ENCODE measurements around the gene DLST.

DLST gene

GRCh38 chr14:74902941-74903705 lies 21.4 kb downstream of the DLST start:
- DNase-seq = no peak
- H3K27ac ChIP-seq (ENCODE audit: low read length) = no peak overlapping the region
- no peak for TF ChIP-seq EZH2 (optimal IDR thresholded peaks at IDR 0.05; ENCODE audit: low read depth, low read length)
- no peak for TF ChIP-seq EZH2phosphoT487 (IDR thresholded peaks at IDR 0.05; ENCODE audit: low read length)
- TF ChIP-seq CTCF (IDR thresholded peaks at IDR 0.05; ENCODE audit: low read length) = no peak
- H3K4me3 ChIP-seq (ENCODE audit: low read length) = no peak overlapping the region
- H3K9me3 ChIP-seq (replicated peaks; ENCODE audit: insufficient read depth, low read length) = no peaks in the 10 kb centered on the region
- no peak overlapping the region for H3K4me2 ChIP-seq (ENCODE audit: low read depth, low read length)
- no peaks in the 10 kb centered on the region for H3K79me2 ChIP-seq (ENCODE audit: low read length)
- H4K20me1 ChIP-seq (ENCODE audit: insufficient read depth, low read length) = no peaks in the 10 kb centered on the region
- no peak overlapping the region for H3K9ac ChIP-seq (ENCODE audit: low read length)
- H3K4me1 ChIP-seq (ENCODE audit: low read length) = no peaks in the 10 kb centered on the region
- no peaks in the 10 kb centered on the region for H3F3A ChIP-seq (ENCODE audit: insufficient read depth, low read length)
- no peaks in the 10 kb centered on the region for H3K27me3 ChIP-seq (replicated peaks; ENCODE audit: insufficient read depth, low read length)
- no peaks in the 10 kb centered on the region for H3K36me3 ChIP-seq (replicated peaks; ENCODE audit: insufficient read depth, low read length)
- no peak overlapping the region for H2AFZ ChIP-seq (ENCODE audit: low read length)
- H3K9me2 ChIP-seq (replicated peaks; ENCODE audit: insufficient read depth, low read length) = no peaks in the 10 kb centered on the region

GRCh38 chr14:74904635-74905503 lies 23.2 kb downstream of the DLST start:
- Histone ChIP-seq H3K9me3 (replicated peaks; ENCODE audit: insufficient read depth, low read length) (no peaks in the 10 kb centered on the region), H4K20me1 (ENCODE audit: insufficient read depth, low read length) (no peaks in the 10 kb centered on the region), H3K36me3 (replicated peaks; ENCODE audit: insufficient read depth, low read length) (no peaks in the 10 kb centered on the region), H3K79me2 (ENCODE audit: low read length) (no peaks in the 10 kb centered on the region), H3K4me1 (ENCODE audit: low read length) (no peaks in the 10 kb centered on the region), H3K9ac (ENCODE audit: low read length) (no peak overlapping the region), H3F3A (ENCODE audit: insufficient read depth, low read length) (no peaks in the 10 kb centered on the region), H3K27ac (ENCODE audit: low read length) (no peak overlapping the region), H2AFZ (ENCODE audit: low read length) (no peak overlapping the region), H3K27me3 (replicated peaks; ENCODE audit: insufficient read depth, low read length) (no peaks in the 10 kb centered on the region), H3K4me2 (ENCODE audit: low read depth, low read length) (no peak overlapping the region), H3K9me2 (replicated peaks; ENCODE audit: insufficient read depth, low read length) (no peaks in the 10 kb centered on the region), H3K4me3 (ENCODE audit: low read length) (no peak overlapping the region)
- TF ChIP-seq CTCF (IDR thresholded peaks at IDR 0.05; ENCODE audit: low read length) (no peak), EZH2 (optimal IDR thresholded peaks at IDR 0.05; ENCODE audit: low read depth, low read length) (no peak), EZH2phosphoT487 (IDR thresholded peaks at IDR 0.05; ENCODE audit: low read length) (no peak)
- DNase-seq = no peak

GRCh38 chr14:74905595-74906142 lies 24.0 kb downstream of the DLST start:
- Histone ChIP-seq H3K9me3 (replicated peaks; ENCODE audit: insufficient read depth, low read length) (no peaks in the 10 kb centered on the region), H3K79me2 (ENCODE audit: low read length) (no peaks in the 10 kb centered on the region), H3K27ac (ENCODE audit: low read length) (no peak overlapping the region), H3K9ac (ENCODE audit: low read length) (no peak overlapping the region), H3F3A (ENCODE audit: insufficient read depth, low read length) (no peaks in the 10 kb centered on the region), H2AFZ (ENCODE audit: low read length) (no peak overlapping the region), H3K27me3 (replicated peaks; ENCODE audit: insufficient read depth, low read length) (no peaks in the 10 kb centered on the region), H3K9me2 (replicated peaks; ENCODE audit: insufficient read depth, low read length) (no peaks in the 10 kb centered on the region), H4K20me1 (ENCODE audit: insufficient read depth, low read length) (no peaks in the 10 kb centered on the region), H3K4me3 (ENCODE audit: low read length) (no peak overlapping the region), H3K36me3 (replicated peaks; ENCODE audit: insufficient read depth, low read length) (no peaks in the 10 kb centered on the region), H3K4me2 (ENCODE audit: low read depth, low read length) (no peak overlapping the region), H3K4me1 (ENCODE audit: low read length) (no peaks in the 10 kb centered on the region)
- TF ChIP-seq EZH2 (optimal IDR thresholded peaks at IDR 0.05; ENCODE audit: low read depth, low read length) (no peak), CTCF (IDR thresholded peaks at IDR 0.05; ENCODE audit: low read length) (peak; percentile 71), EZH2phosphoT487 (IDR thresholded peaks at IDR 0.05; ENCODE audit: low read length) (no peak)
- peak; percentile 34 for DNase-seq
